ENCODE measurements around the gene TELO2.

- TF ChIP-seq CTCF (IDR thresholded peaks at IDR 0.05): no peak
- no peak for TF ChIP-seq ZFX (IDR thresholded peaks at IDR 0.05; ENCODE audit: borderline replicate concordance)
Measured at GRCh38 chr16:1503110-1503955, 10.2 kb downstream of the TELO2 start.
